ENCODE results near the gene TMEM128. TPM values are rescaled to one million over a fixed set of nuclear protein-coding genes. Genes with fewer than 3 reads are reported as not detected.

TMEM128 gene
- polyA plus RNA-seq, 1 donor: 19.0 TPM

Other genes starting within 250 kb of the TMEM128 start
- not detected for gene OTOP1, start 21.3 kb downstream of the TMEM128 start, polyA plus RNA-seq (ENCODE audit: insufficient read length)
- 11.1 TPM for gene LYAR, start 41.9 kb upstream of the TMEM128 start, polyA plus RNA-seq (ENCODE audit: insufficient read length)
- gene ZBTB49, start 42.0 kb upstream of the TMEM128 start, polyA plus RNA-seq (ENCODE audit: insufficient read length): 6.2 TPM
- gene NSG1, start 138.9 kb upstream of the TMEM128 start, polyA plus RNA-seq (ENCODE audit: insufficient read length): 3.4 TPM

All from hindlimb muscle (tissue), 1 donor.